Chondrocyte (in vitro differentiated cells): ENCODE data around the gene POLR1E. TPM values are rescaled to one million over a fixed set of nuclear protein-coding genes. Genes with fewer than 3 reads are reported as not detected.

Experiments
- DNase-seq: peaks from one replicate; pipeline ENCODE4 v3.0.0; 2021; ENCODE audit warnings: mixed read lengths, low spot score
- H3K27ac Mint-ChIP-seq: one replicate; pipeline ENCODE4 v1.8.0; 2021; ENCODE audit warnings: mild to moderate bottlenecking, moderate library complexity, mixed read lengths; ENCODE audit not compliant: unreplicated experiment
- H3K27me3 Mint-ChIP-seq: 2 replicates; pipeline ENCODE4 v1.8.0; 2021; ENCODE audit warnings: low read depth, mixed read lengths
- H3K36me3 Mint-ChIP-seq: 2 replicates; pipeline ENCODE4 v1.8.0; 2021; ENCODE audit warnings: low read depth, mixed read lengths
- H3K4me1 Mint-ChIP-seq: 2 replicates; pipeline ENCODE4 v1.8.0; 2021; ENCODE audit warnings: low read depth, mild to moderate bottlenecking, mixed read lengths
- H3K4me3 Mint-ChIP-seq: one replicate; pipeline ENCODE4 v1.8.0; 2021; ENCODE audit warnings: mild to moderate bottlenecking, moderate library complexity, mixed read lengths; ENCODE audit not compliant: unreplicated experiment
- H3K9me3 Mint-ChIP-seq: 2 replicates; pipeline ENCODE4 v1.8.0; 2021; ENCODE audit warnings: low read depth, mixed read lengths
- CTCF ChIP-seq: fragments of 200-600 bp; sonication (generic); IDR thresholded peaks from 2 replicates; pipeline ENCODE4 v1.5.0; 2021; ENCODE audit warnings: antibody characterized with exemption, mild to moderate bottlenecking, moderate library complexity
- total RNA-seq: library from RNA; stranded (reverse); gene quantifications from 3 replicates; pipeline ENCODE4 v1.2.1, GENCODE V29; 2021

POLR1E gene
- total RNA-seq, 1 donor from 2014 or later = 12.7 TPM

GRCh38 chr9:37452611-37453010 lies 33.1 kb upstream of the POLR1E start:
- no peak for DNase-seq
- TF ChIP-seq CTCF = no peak
- no peak overlapping the region for H3K27ac Mint-ChIP-seq
- H3K36me3 Mint-ChIP-seq = no peaks in the 10 kb centered on the region
- H3K9me3 Mint-ChIP-seq = no peaks in the 10 kb centered on the region
- no peak overlapping the region for H3K4me3 Mint-ChIP-seq
- H3K27me3 Mint-ChIP-seq = no peaks in the 10 kb centered on the region
- H3K4me1 Mint-ChIP-seq = peaks cover 33% of the 10 kb centered on the region

GRCh38 chr9:37453827-37454226 lies 31.9 kb upstream of the POLR1E start:
- no peaks in the 10 kb centered on the region for H3K9me3 Mint-ChIP-seq
- no peak for TF ChIP-seq CTCF
- H3K36me3 Mint-ChIP-seq = no peaks in the 10 kb centered on the region
- no peak for DNase-seq
- no peak overlapping the region for H3K4me3 Mint-ChIP-seq
- no peaks in the 10 kb centered on the region for H3K27me3 Mint-ChIP-seq
- H3K27ac Mint-ChIP-seq = peak overlapping the region; percentile 6
- peaks cover 33% of the 10 kb centered on the region for H3K4me1 Mint-ChIP-seq

GRCh38 chr9:37454238-37454637 lies 31.5 kb upstream of the POLR1E start:
- Mint-ChIP-seq H3K27ac (peak overlapping the region; percentile 6), H3K4me1 (peaks cover 33% of the 10 kb centered on the region), H3K9me3 (no peaks in the 10 kb centered on the region), H3K36me3 (no peaks in the 10 kb centered on the region), H3K4me3 (no peak overlapping the region), H3K27me3 (no peaks in the 10 kb centered on the region)
- TF ChIP-seq CTCF = no peak
- no peak for DNase-seq

GRCh38 chr9:37455884-37456647 lies 29.7 kb upstream of the POLR1E start:
- TF ChIP-seq CTCF = no peak
- Mint-ChIP-seq H3K4me3 (no peak overlapping the region), H3K27me3 (no peaks in the 10 kb centered on the region), H3K27ac (no peak overlapping the region), H3K4me1 (peaks cover 34% of the 10 kb centered on the region), H3K9me3 (no peaks in the 10 kb centered on the region), H3K36me3 (no peaks in the 10 kb centered on the region)
- DNase-seq = no peak

- Mint-ChIP-seq H3K4me3 (no peak overlapping the region), H3K9me3 (no peaks in the 10 kb centered on the region), H3K27me3 (no peaks in the 10 kb centered on the region), H3K4me1 (peaks cover 36% of the 10 kb centered on the region), H3K27ac (no peak overlapping the region), H3K36me3 (no peaks in the 10 kb centered on the region)
- no peak for DNase-seq
- TF ChIP-seq CTCF = no peak
Observed at GRCh38 chr9:37456817-37457216, 28.9 kb upstream of the POLR1E start.
